Lower lobe of right lung (tissue), 2 donors: ENCODE results near the gene FAU. TPM values are rescaled to one million over a fixed set of nuclear protein-coding genes. Genes with fewer than 3 reads are reported as not detected.

ENCODE experiments used
- ATAC-seq, 2 donors: fragments of 200-7000 bp; cut with Tn5 transposase; one replicate each; pipeline ENCODE4 v1.9.1; 2020 to 2022; ENCODE audit warnings: mild to moderate bottlenecking in 2 of 2, moderate library complexity in 2 of 2
- DNase-seq: peaks from one replicate; pipeline ENCODE4 v3.0.0-alpha.2; 2020
- H3K27ac ChIP-seq: fragments of 200-600 bp; one replicate; pipeline ENCODE4 v1.8.0; 2022
- H3K27me3 ChIP-seq: fragments of 200-600 bp; one replicate; pipeline ENCODE4 v1.8.0; 2022; ENCODE audit warnings: low read depth
- H3K36me3 ChIP-seq: fragments of 200-600 bp; one replicate; pipeline ENCODE4 v1.8.0; 2022; ENCODE audit warnings: mild to moderate bottlenecking
- H3K4me1 ChIP-seq: fragments of 200-600 bp; one replicate; pipeline ENCODE4 v1.8.0; 2022
- H3K4me3 ChIP-seq: fragments of 200-600 bp; one replicate; pipeline ENCODE4 v1.8.0; 2022; ENCODE audit warnings: mild to moderate bottlenecking
- H3K9me3 ChIP-seq: fragments of 200-600 bp; one replicate; pipeline ENCODE4 v1.8.0; 2022
- CTCF ChIP-seq: fragments of 200-600 bp; IDR thresholded peaks from one replicate; pipeline ENCODE4 v1.8.0; 2022; ENCODE audit warnings: antibody characterized with exemption, mild to moderate bottlenecking
- intact Hi-C: fragments of 100-400 bp; cut with DNase I; formaldehyde crosslinking; loops from one replicate; pipeline ENCODE4 v1.11.0; 2022
- microRNA-seq: library from miRNA; unstranded; fragments of <30 nt; microRNA quantifications from one replicate; pipeline ENCODE4 v1.2.0, GENCODE V29; 2020; ENCODE audit warnings: borderline number of aligned reads
- total RNA-seq: library from RNA; stranded (reverse); fragmentation: NEBNext Ultra II Directional; extraction: Animal tissue kit (Norgen Biotek cat#: 25700); gene quantifications from one replicate; pipeline ENCODE4 v1.2.1, GENCODE V29; 2021
- donor health status: DM: no; HTN: yes; CAD: no; lungs with severe emphysema.

Gene FAU
- total RNA-seq, 1 donor from 2014 or later = 766 TPM

- intact Hi-C loops = no loop called here
- ATAC-seq (peak; percentile 83 to 88), DNase-seq (peak; percentile 74)
- no peaks in the 10 kb centered on the region for H3K27me3 ChIP-seq
- no peak overlapping the region for H3K27ac ChIP-seq
- H3K4me3 ChIP-seq = no peak overlapping the region
- TF ChIP-seq CTCF = peak; percentile 59
- H3K4me1 ChIP-seq = no peaks in the 10 kb centered on the region
- no peaks in the 10 kb centered on the region for H3K9me3 ChIP-seq
- H3K36me3 ChIP-seq = no peaks in the 10 kb centered on the region
Observed at GRCh38 chr11:65078151-65078550, 43.8 kb downstream of the FAU start.

- Histone ChIP-seq H3K27me3 (no peaks in the 10 kb centered on the region), H3K4me1 (no peaks in the 10 kb centered on the region), H3K36me3 (no peaks in the 10 kb centered on the region), H3K4me3 (no peak overlapping the region), H3K9me3 (no peaks in the 10 kb centered on the region), H3K27ac (no peak overlapping the region)
- ATAC-seq = no peak
- intact Hi-C loops = no loop called here
- DNase-seq = no peak
- TF ChIP-seq CTCF = no peak
Observed at GRCh38 chr11:65077451-65077850, 44.5 kb downstream of the FAU start.

- no peaks in the 10 kb centered on the region for H3K36me3 ChIP-seq
- intact Hi-C loops = no loop called here
- H3K4me1 ChIP-seq = no peaks in the 10 kb centered on the region
- ATAC-seq (no peak), DNase-seq (no peak)
- H3K27me3 ChIP-seq = no peaks in the 10 kb centered on the region
- H3K27ac ChIP-seq = no peak overlapping the region
- no peak overlapping the region for H3K4me3 ChIP-seq
- no peaks in the 10 kb centered on the region for H3K9me3 ChIP-seq
- no peak for TF ChIP-seq CTCF
Observed at GRCh38 chr11:65072631-65072966, 49.3 kb downstream of the FAU start.

GRCh38 chr11:65071907-65072630 is 49.9 kb downstream of the FAU start:
- H3K4me1 ChIP-seq = no peaks in the 10 kb centered on the region
- H3K9me3 ChIP-seq = no peaks in the 10 kb centered on the region
- H3K36me3 ChIP-seq = no peaks in the 10 kb centered on the region
- DNase-seq = no peak
- no peak for ATAC-seq
- H3K4me3 ChIP-seq = no peak overlapping the region
- no peak for TF ChIP-seq CTCF
- intact Hi-C loops = no loop called here
- H3K27ac ChIP-seq = no peak overlapping the region
- no peaks in the 10 kb centered on the region for H3K27me3 ChIP-seq

Small RNAs within 50 kb of the gene (microRNA-seq; reads per million reads assigned to microRNA genes)
- gene MIR6751 = not detected

Other genes starting within 250 kb of the FAU start
- 73.4 TPM for gene EHD1, start 243.5 kb downstream of the FAU start, total RNA-seq
- gene ATG2A, start 204.9 kb downstream of the FAU start, total RNA-seq = 21.7 TPM
- gene PPP2R5B, start 197.4 kb downstream of the FAU start, total RNA-seq = 23.9 TPM
- not detected for gene GPHA2, start 186.2 kb downstream of the FAU start, total RNA-seq
- not detected for gene MAJIN, start 150.0 kb downstream of the FAU start, total RNA-seq
- 8.6 TPM for gene BATF2, start 125.2 kb downstream of the FAU start, total RNA-seq
- gene ARL2, start 108.0 kb downstream of the FAU start, total RNA-seq = 74.1 TPM
- gene SNX15, start 94.7 kb downstream of the FAU start, total RNA-seq = 25.4 TPM
- 12.6 TPM for gene SAC3D1, start 80.9 kb downstream of the FAU start, total RNA-seq
- gene NAALADL1, start 63.6 kb downstream of the FAU start, total RNA-seq = 12.2 TPM
- gene CDCA5, start 38.1 kb downstream of the FAU start, total RNA-seq = 2.8 TPM
- 29.0 TPM for gene ZFPL1, start 37.9 kb downstream of the FAU start, total RNA-seq
- gene VPS51, start 25.9 kb downstream of the FAU start, total RNA-seq = 94.9 TPM
- gene TM7SF2, start 10.3 kb downstream of the FAU start, total RNA-seq = 38.8 TPM
- 9.5 TPM for gene ZNHIT2, start 4.4 kb downstream of the FAU start, total RNA-seq
- 40.8 TPM for gene MRPL49, start 187 bp upstream of the FAU start, total RNA-seq
- gene SYVN1, start 12.4 kb upstream of the FAU start, total RNA-seq = 68.1 TPM
- not detected for gene SPDYC, start 48.1 kb upstream of the FAU start, total RNA-seq
- 176 TPM for gene CAPN1, start 59.8 kb upstream of the FAU start, total RNA-seq
- 8.7 TPM for gene POLA2, start 139.8 kb upstream of the FAU start, total RNA-seq
- gene CDC42EP2, start 192.7 kb upstream of the FAU start, total RNA-seq = 17.0 TPM
- gene DPF2, start 211.7 kb upstream of the FAU start, total RNA-seq = 45.8 TPM
- 0.18 TPM for gene TIGD3, start 232.6 kb upstream of the FAU start, total RNA-seq